Upper lobe of left lung (tissue), 4 donors: Measurements from ENCODE around the gene CNOT6L.

Experiments
- EP300 ChIP-seq, 4 donors: sonication (generic); formaldehyde crosslinking; IDR thresholded peaks; one replicate each; pipeline ENCODE4 v1.5.1; 2017; ENCODE audit warnings: antibody characterized with exemption in 4 of 4, control low read depth in 2 of 4
- POLR2A ChIP-seq, 4 donors: fragments of 450-650 bp; IDR thresholded peaks; one replicate each; pipeline ENCODE4 v1.5.1; 2016 to 2017; ENCODE audit warnings: antibody characterized with exemption in 4 of 4, mild to moderate bottlenecking in 2 of 4
- POLR2AphosphoS5 ChIP-seq, 2 donors: sonication (generic); formaldehyde crosslinking; IDR thresholded peaks; one replicate each; pipeline ENCODE4 v1.5.1; 2017; ENCODE audit warnings: antibody characterized with exemption in 2 of 2
- TF ChIP-seq, protein P1 (sequence below), 6 experiments: fragments of 450-650 bp in 4 of 6; fragments of 200-600 bp in 2 of 6; sonication (generic) in 2 of 6; IDR thresholded peaks; one replicate each; pipeline ENCODE4 v1.5.1; 2016 to 2019; ENCODE audit warnings: antibody characterized with exemption in 6 of 6

DNA sequence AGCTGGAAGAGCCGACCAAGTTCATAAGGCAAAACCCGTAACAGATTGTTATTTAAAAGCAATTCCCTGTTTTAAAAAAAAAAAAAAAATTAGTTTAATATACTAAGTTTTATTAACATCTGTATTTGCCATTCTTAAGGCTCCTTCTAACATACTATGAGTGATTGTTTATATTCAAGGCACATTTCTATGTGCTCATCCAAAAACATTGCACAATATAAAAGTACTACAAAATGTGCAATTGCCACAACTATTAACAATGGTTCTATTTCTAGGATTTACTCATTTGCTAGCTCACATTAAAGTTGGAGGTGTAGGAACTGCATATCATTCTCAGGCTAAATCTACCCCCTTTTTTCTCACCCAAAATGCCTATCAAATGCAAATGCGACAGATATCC, 46.1 kb downstream of the CNOT6L start:
- TF ChIP-seq, protein P1, sequence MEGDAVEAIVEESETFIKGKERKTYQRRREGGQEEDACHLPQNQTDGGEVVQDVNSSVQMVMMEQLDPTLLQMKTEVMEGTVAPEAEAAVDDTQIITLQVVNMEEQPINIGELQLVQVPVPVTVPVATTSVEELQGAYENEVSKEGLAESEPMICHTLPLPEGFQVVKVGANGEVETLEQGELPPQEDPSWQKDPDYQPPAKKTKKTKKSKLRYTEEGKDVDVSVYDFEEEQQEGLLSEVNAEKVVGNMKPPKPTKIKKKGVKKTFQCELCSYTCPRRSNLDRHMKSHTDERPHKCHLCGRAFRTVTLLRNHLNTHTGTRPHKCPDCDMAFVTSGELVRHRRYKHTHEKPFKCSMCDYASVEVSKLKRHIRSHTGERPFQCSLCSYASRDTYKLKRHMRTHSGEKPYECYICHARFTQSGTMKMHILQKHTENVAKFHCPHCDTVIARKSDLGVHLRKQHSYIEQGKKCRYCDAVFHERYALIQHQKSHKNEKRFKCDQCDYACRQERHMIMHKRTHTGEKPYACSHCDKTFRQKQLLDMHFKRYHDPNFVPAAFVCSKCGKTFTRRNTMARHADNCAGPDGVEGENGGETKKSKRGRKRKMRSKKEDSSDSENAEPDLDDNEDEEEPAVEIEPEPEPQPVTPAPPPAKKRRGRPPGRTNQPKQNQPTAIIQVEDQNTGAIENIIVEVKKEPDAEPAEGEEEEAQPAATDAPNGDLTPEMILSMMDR (IDR thresholded peaks at IDR 0.05): no peak
- TF ChIP-seq POLR2A (IDR thresholded peaks at IDR 0.05) (no peak), EP300 (IDR thresholded peaks at IDR 0.05) (no peak), POLR2AphosphoS5 (IDR thresholded peaks at IDR 0.05) (no peak)
